Measurements from ENCODE around the gene POLR3C.

DNA sequence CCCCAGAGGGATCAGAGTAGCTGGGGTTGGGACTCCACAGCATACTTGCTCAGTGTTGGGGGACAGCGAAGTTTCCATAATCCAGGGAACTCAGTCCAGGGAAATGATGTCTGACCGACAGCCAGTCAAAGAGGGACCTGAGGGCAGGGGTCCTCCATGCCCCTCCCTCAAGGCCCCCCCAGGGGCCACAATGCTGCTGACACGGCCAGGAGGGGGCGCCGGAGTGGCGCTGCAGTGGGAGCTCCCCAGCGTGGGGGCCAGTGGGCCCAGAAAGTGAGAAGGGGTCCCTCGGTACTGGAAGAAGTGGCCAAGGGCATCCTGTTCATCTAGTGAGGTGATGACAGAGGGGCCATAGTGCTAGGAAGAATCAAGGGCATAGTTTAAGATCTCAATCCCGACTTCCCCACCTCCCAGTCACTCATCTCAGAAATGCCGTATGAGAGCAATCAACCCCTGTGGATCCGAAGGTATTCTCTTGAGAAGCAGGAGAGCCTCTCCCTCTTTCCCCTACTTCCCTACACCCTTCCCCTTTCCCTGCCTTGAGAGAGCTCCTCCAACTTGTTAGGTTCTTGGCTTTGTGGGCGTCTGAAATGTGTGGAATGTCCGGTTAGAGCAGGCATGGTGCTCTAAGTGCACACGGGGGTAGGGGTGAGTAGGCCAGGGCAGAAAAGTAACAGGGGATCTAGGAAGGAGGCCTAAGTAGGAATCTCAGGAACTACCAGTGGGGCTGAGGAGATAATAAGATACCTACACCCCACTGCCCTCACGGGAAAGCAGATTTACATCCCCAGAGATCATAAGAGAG, 25.6 kb downstream of the POLR3C start:
- TF ChIP-seq SP1 (IDR thresholded peaks at IDR 0.05; ENCODE audit: low read depth, low read length) (no peak), FOXK2 (IDR thresholded peaks at IDR 0.05) (no peak), SRF (IDR thresholded peaks at IDR 0.05; ENCODE audit: low read depth in 2 of 2, low read length in 2 of 2) (no peak)
- TF ChIP-seq, protein P1, sequence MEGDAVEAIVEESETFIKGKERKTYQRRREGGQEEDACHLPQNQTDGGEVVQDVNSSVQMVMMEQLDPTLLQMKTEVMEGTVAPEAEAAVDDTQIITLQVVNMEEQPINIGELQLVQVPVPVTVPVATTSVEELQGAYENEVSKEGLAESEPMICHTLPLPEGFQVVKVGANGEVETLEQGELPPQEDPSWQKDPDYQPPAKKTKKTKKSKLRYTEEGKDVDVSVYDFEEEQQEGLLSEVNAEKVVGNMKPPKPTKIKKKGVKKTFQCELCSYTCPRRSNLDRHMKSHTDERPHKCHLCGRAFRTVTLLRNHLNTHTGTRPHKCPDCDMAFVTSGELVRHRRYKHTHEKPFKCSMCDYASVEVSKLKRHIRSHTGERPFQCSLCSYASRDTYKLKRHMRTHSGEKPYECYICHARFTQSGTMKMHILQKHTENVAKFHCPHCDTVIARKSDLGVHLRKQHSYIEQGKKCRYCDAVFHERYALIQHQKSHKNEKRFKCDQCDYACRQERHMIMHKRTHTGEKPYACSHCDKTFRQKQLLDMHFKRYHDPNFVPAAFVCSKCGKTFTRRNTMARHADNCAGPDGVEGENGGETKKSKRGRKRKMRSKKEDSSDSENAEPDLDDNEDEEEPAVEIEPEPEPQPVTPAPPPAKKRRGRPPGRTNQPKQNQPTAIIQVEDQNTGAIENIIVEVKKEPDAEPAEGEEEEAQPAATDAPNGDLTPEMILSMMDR (IDR thresholded peaks at IDR 0.05 in 2 of 3, conservative IDR thresholded peaks at IDR 0.05 in 1 of 3; ENCODE audit: control insufficient read depth in 2 of 3, extremely low read depth in 1 of 3, insufficient read depth in 1 of 3, low read depth in 3 of 3, low read length in 3 of 3) = peak in 2 of 3 experiments; percentile 23 to 44; a peak in 3 of 6 replicates
- TF ChIP-seq, protein P2, sequence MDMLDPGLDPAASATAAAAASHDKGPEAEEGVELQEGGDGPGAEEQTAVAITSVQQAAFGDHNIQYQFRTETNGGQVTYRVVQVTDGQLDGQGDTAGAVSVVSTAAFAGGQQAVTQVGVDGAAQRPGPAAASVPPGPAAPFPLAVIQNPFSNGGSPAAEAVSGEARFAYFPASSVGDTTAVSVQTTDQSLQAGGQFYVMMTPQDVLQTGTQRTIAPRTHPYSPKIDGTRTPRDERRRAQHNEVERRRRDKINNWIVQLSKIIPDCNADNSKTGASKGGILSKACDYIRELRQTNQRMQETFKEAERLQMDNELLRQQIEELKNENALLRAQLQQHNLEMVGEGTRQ (IDR thresholded peaks at IDR 0.05; ENCODE audit: borderline replicate concordance, low read depth, low read length) = no peak

Data from GM12878 (cell line).